Measurements from ENCODE around the gene KRT6C. TPM values are rescaled to one million over a fixed set of nuclear protein-coding genes. Genes with fewer than 3 reads are reported as not detected.
"Not testable (repeated sequence)": the region's sequence is repeated elsewhere in the genome, so short reads cannot be mapped to it uniquely, and the experiment has no call there.

Gene KRT6C
- total RNA-seq, 1 donor from 2014 or later: not detected

- no peak for DNase-seq
Measured at GRCh38 chr12:52499806-52500560, 26.4 kb upstream of the KRT6C start.

DNA sequence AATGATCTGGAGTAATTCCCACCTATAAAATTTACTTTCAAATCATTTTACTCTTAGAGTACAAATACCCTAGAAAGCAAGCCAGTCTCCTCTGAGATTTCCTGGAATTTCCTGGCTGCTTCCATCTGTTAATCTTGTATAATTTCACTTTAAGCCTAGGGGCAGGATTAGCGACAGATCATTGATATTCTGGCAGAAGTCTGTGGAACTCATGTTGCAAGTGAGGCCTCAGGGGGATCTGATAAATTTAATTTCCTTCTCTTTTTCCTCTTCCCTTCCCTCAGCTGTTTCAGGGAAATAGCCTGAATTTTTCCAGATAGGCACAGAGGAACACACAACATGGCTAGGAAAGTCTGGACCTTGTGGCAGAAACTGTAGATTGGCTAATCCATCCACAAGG, 25.3 kb upstream of the KRT6C start:
- DNase-seq: no peak

GRCh38 chr12:52497975-52498374, 24.4 kb upstream of the KRT6C start:
- no peak for DNase-seq

GRCh38 chr12:52496590-52497071, 23.0 kb upstream of the KRT6C start:
- no peak for DNase-seq

GRCh38 chr12:52496054-52496453, 22.4 kb upstream of the KRT6C start:
- no peak for DNase-seq

GRCh38 chr12:52495389-52495788, 21.8 kb upstream of the KRT6C start:
- DNase-seq: no peak

DNA sequence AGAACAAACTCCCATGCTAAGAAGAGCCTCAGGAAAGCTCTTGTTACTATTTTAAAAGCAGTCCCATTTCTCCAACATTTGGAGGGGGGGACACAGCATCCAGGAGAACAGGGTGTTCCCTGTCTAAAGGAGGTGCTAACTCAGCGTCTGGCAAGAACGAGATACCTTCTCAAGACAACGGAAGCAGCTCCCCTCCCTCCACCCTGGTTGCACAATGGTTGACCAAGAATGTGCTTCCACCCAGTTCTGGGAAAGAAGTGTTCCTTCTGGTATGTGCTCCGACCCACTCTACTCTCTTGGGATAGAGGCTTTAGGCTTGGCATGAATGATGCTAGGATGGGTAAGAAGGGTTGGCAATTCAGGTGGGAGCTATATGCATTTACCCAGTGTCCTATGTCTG, 20.9 kb upstream of the KRT6C start:
- DNase-seq: no peak

GRCh38 chr12:52494100-52494499, 20.5 kb upstream of the KRT6C start:
- no peak for DNase-seq

DNA sequence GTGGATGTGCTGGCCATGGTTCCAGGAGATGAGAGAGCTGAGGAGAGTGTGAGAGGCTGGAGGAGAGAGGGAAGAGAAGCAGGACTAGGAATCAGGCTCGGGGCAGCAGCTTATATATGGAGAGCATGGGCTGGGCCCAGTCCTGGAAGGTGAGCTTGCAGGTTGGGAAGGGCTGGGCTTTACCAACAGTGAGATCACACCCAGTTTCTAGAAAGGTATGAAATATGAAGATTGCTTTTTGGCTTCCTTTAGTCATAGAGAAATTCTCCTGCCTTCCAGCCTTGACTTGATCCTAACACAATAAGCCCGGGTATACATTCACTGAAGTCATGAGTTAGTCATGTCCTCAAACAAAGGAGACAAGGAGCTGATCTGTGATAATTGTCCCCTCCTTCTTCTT, 19.6 kb upstream of the KRT6C start, which contains the start of gene KRT6A:
Gene KRT6A, minus strand, starts transcription at position 86 of the 400 bp plus-strand sequence. Its CDS starts 69 bp downstream, at position 17.
- DNase-seq: no peak

DNA sequence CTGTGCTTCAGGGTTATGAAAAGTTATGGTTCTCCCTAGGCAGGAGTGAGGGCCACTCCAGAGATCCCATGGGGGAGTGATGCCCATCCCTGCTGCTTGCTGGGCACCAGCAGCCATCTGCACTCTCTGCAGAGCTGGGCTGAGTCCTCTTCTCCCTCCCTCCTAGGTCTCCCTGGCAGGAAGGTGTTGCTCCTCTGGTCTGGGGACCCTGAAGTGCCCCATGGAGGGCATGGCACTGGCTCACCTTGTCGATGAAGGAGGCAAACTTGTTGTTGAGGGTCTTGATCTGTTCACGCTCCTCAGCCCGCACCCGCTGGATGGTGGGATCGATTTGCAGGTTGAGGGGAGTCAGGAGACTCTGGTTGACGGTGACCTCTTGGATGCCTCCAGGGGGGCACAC, 18.8 kb upstream of the KRT6C start:
- DNase-seq: not testable (repeated sequence)

- DNase-seq: not testable (repeated sequence)
Measured at GRCh38 chr12:52491495-52491894, 17.9 kb upstream of the KRT6C start.

- DNase-seq: no peak
Measured at GRCh38 chr12:52488736-52489135, 15.1 kb upstream of the KRT6C start.

DNA sequence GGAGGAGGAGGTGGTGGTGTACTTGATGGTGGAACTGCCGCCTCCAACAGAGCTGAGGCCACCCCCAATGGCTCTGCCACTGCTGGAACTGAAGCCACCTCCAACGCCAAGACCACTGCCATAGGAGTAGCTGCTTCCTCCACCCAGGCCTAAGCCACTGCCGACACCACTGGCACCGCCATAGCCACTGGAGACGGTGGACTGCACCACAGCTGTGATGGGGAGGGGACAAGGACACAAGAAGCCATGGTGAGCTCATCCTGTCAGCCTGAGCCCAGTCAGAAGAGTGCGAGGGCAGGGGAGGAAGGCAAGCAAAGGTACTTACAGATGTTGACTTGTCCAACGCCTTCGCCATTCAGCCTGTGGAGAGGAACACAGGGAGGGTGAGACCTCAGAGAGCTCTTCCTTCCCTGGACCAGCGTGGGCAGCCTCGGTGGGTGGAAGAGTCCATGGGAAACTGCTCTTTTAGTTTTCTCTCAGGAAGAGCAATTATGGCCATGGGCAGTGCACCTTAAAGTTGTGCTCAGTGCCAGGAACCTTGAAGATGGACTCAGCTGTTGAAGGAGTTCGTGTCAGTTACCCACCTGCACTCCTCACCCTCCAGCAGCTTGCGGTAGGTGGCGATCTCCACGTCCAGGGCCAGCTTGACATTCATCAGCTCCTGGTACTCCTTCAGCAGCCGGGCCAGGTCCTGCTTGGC, 14.3 kb upstream of the KRT6C start:
- not testable (repeated sequence) for DNase-seq

- DNase-seq: no peak
Measured at GRCh38 chr12:52487211-52487610, 13.6 kb upstream of the KRT6C start.

DNA sequence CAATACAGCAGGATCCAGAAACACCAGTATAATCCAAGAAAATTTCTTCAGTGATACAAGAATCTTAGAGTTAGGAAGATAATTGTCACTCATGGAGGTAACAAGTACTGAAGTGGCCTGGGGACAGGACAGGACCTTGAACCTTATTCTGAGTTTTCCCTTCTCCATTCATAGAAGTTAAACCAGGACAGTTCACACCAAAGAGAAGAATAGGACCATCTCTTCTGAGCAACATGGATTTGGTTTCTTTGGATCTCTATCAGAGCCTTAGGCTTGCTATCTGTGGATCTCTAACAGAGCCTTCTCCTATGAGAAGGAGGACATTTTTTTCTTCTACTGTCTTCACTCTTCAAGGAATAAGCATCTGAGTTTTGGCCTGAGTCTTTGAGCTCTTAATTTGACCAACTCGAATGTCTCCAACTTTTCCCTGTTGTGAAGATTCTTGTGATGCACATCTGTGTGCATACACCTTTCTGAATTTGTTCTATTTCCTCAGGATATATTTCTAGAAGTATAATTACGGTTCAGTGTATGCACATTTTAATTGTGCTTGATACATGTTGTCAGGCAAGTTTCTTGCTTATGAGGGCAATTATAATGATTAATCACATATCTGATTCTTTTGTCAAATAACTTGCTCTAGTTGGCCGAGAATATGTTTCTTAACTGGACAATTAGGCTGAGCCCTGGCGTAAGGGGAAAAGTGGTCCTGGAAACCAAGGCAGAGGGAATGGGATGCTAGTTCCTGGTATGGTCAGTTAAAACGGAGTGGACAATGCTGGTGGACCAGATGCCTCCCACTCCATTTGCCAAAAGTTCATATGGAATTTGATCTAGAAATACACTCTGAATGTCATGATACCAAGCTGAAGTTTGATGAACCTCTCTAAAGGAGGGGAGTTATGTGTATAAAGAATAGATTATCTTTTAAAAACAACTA, 12.8 kb upstream of the KRT6C start:
- no peak for DNase-seq

- DNase-seq: no peak
Measured at GRCh38 chr12:52480073-52480472, 6.5 kb upstream of the KRT6C start.

DNA sequence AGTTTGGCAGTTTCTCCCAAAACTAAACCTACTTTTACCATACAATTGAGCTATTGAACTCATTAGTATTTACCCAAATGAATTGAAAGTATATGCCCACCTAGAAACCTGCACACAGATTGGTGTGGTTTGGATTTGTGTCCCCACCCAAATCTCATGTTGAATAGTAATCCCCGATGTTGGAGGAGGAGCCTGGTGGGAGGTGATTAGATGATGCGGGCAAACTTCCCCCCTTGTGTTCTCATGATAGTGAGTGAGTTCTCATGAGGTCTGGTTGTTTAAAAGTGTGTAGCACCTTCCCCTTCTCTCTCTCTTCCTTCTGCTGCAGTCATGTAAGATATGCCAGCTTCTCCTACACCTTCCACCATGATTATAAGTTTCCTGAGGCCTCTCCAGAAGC, 4.0 kb upstream of the KRT6C start:
- DNase-seq: no peak

- DNase-seq: no peak
Measured at GRCh38 chr12:52474212-52474611, 607 bp upstream of the KRT6C start.

DNA sequence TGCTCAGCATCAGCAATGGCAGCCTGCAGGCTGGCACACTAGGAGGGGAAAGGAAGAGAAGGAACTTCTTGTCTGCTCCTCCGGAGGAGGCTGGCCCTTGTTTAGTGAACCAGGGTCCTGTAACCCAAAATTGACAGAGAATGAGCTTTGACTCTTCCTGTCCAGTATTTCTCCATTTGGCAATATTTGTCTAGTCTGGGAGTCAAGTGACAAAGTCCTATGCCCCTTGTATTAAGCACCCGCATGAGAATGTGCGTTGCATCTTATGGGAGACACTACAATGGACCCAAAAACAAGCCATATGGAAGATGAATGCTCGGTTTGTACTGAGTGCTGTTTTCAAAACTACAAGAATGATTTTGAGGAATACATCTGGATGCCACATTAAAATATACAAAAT, 3.8 kb downstream of the KRT6C start:
- no peak for DNase-seq

DNA sequence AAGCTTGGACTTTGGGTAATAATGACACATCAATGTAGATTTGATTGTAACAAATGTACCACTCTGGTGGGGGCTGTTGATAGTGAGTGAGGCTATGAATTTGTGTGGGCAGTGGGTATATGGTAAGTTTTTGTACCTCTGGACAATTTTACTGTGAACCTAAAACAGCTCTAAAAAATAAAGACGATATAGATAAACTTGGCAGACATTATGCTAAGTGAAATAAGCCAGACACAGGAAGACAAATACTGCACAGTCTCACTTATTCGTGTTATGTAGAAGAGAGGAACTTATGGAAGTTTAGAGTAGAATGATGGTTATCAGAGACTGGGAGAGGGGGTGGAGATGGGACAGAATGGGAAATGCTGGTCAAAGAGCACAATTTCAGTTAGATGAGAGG, 8.7 kb downstream of the KRT6C start:
- DNase-seq: no peak

DNA sequence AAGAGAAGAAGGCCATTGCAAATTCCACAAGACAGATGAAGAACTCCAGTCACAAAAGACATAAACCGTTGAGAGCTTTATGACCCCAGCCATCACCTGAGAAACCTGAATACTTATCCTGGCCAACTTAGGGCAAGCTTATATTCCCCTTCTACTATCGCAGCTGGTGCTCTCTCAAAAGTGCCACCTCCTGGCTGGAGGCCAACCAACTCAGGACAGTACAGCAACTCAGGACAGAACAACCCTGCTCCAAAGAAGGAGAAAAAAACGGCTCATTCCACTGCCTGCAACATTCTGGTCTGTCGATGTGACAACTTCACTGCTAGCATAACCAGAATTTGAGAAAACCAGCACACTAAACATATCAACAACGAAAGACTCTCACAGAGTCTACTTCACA, 11.9 kb downstream of the KRT6C start:
- no peak for DNase-seq

GRCh38 chr12:52458861-52459260, 14.7 kb downstream of the KRT6C start:
- DNase-seq: no peak

- no peak for DNase-seq
Measured at GRCh38 chr12:52455821-52456220, 17.8 kb downstream of the KRT6C start.
